Stimulated activated CD4-positive, alpha-beta T cell treated with anti-CD3 and anti-CD28 coated beads, Interleukin-15, amount 100 ng/mL, for 48 hours (primary cell): ENCODE data around the gene C16orf87.

Experiments
- DNase-seq, 2 donors: peaks; one replicate each; pipeline ENCODE4 v3.0.0-alpha.2; 2020; ENCODE audit warnings: low read depth in 2 of 2

C16orf87 gene

DNA sequence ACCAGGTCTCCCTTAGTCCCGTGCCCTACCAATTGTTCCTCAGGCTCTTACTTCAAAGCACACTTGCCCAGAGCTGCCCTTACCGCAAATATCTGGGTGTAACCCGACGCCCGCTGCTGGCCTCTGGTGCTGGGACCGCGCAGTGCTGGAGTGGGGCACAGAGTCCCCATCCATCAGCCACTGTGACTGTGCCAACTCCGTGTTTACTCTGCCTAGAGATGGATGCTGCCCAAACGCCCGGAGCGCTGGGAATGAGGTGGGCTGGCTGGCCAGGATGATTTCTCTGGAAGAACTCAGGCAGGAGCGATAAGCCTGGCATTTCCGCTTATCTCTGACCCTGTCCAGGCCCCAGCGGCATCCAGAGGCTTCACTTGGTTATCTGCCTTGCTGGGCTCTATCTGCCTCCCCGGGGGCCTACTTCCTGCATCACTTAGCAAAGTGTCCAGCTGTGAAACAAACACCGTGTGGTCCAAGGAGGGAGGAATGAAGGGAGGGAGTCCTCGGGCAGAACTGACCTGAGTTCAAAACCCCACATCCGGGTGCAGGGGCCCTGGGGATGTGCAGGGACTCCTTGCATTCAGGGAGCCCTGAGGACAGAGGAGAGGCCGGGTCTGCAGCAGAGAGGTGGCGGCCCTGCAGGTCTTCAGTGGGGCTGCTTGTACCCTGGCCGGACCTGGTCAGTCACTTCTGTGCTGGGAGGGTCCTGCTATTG, 73.5 kb downstream of the C16orf87 start:
- DNase-seq = no peak

DNA sequence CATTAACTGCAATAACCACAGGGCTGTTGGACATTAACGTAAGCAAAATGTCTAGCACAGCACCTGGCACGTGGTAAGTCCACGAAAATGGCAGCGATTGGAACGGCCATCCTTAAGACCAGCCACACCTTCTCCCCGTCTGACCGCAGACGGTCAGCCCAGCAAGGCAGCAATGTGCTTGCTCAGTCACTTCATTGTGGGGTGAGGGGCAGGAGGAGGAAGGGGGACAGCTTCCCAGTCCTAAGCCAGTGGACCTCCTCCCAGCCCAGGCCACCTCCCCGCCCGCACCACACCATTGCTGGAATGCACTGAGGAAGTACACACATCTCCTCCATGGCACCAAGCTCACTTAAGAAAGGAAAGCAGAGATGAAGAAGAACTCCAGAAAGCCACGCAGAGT, 74.2 kb downstream of the C16orf87 start:
- DNase-seq = no peak

DNA sequence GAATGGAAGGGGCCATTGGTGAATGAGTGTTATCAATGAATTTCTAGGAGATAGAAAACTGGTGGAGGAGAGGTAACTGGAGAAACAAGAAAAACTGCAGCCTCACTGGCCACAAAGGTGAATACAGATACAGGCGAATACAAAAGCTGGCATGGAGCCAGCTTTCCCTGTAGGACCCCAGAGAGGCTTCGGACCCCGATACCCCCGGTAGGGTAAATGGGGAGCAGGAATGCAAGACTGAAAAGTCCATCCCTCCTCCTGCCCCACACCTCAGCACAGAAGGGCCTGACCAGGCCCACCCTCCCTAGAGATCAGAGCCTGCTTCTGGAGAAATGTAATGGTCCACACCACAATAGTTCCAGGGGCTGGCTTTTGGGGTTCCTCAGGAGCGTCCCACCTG, 78.0 kb downstream of the C16orf87 start:
- no peak for DNase-seq

DNA sequence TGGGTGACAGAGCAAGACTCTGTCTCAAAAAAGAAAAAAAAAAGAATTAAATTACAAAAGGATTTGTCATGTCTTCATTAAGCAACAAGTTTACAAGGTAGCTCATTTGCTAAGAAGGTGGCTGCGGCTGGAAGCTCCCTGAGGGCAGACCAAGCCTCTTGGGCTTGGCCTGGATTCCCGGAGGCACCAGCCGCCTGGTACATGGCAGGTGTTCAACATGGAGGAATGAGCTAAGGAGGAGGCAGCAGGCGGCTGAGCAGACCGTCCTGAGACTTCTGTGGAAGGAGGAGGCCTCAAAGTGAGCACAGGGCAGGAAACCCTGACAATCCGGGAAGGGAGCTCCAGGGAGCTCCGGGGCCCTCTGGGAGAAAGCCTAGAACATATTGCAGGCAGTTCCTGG, 79.6 kb downstream of the C16orf87 start:
- no peak for DNase-seq

DNA sequence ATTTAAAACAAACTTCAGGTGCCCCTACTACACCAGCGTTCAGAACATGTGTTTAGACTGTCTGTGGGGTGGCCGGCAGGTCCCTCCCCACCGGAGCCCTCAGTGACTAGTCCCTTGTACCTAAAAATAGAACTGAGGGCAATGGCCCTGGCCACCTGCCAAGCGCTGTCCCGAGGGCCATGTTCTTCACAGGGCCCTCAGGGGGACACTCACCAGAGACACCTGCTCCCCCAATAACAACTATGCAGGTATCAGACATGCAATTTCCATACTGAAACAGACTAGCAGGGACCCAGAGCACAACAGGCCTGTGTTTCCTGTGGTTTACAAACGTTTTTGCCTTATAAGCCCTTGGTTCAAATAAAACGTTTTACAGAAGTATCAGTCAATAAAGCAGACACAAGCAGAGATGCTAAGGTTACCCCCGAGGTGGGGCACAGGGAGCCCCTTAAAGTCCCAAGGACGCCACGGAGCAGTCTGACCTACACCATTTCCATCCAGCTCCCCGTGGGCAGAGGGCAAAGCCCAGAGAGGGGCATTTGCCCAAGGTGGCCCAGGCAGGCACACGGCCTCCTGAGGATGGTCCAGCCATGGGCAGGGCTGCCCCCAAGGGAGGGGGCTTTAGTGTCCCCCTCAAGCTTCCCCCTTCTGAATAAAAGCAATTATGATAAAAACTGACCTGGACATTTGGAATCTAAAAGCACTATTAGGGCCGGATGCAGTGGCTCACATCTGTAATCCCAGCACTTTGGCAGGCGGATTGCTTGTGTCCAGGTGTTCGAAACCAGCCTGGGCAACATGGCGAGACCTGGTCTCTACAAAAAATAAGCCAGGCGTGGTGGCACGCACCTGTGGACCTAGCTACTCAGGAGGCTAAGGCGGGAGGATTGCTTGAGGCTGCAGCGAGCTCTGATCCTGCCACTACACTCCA, 81.9 kb downstream of the C16orf87 start:
- no peak for DNase-seq

DNA sequence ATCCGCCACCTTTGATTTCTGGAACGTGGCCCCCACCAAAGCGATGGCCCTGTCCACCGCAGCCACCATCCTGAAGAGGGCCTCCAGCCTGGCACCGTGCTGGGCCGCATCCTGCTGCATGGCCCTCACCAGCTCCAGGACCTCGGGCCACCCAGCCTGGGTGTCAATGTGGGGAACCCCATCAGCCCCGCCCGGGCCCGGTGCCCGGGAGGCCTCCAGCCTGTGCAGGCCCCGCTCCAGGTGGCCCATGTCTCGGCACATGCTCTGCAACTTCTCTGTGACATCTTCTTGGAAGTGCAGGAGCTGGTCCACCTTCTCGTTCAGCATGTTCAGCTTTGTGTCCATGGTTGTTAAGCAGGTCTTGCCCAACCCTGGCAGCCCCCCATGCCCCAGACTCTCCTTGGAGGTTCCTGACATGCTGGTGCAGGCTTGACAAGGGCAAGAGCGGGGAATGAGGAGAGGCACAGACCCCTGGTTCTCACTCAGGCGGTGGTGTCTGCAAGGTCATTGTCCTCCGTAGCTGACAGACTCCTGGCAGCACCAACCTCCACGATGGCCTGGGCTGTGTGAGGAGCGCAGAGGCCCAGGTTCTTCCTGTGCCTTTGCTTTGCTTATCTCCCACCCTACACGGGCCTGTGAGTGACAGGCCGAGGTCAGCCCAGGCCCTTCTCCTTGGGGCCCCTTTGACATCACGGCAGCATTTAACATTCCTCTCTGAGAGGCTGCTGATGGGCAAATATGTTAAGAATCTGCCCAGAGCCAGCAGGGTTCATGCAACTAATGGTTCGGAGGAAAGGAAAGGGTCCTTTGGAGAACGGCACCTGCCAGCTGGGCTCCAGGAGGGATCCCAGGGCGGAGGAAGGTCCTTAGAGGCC, 83.0 kb downstream of the C16orf87 start, which contains the start of gene MYLK3:
MYLK3 (minus strand) TSS at position 568 of the 875 bp plus-strand sequence; CDS start at position 417, 151 bp downstream.
- no peak for DNase-seq

DNA sequence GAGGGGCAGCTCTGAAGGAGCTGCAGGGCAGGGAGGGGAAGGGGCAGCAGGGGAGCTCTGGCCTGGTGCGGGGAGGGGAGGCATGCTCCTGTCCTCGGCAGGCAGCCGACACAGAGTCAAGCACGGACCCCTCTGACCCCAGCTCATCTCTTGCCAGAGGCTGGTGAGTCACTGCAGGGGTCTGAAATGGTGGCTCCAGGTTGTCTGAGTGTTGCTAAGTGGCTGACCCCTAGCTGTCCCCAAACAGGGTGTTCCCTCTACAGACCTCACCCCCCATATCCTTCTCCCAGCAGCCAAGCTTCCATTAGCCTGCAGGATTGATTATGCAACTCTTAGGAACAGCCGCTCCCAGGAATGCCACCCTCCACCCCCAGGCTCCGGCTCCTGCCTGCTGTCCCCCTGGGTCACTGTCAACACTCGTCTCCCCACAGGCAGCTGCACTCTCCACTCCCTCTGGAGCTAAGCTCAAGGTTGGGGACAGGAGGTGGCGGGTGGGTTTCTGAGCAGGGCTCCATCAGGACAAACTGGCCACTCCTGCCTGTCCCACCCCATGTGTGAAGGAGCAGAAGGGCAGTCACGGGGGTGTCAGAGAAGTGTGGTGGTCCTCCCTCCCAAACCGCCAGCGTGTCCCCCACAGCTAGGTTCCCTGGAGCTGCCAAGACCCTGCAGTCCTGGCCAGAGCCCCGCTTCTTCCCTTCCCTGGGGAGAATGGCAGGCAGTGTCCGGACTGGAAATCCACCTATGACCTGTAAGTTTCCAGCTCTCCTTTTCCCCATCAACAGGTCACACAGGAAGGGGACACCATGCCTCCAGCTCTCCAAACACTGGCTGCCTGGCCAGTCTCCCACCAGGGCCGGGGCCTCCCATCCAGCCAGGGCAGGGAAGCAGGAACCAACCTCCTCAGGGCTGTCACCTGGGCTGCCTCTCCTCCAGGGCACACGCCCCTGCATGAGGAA, 83.9 kb downstream of the C16orf87 start:
- no peak for DNase-seq
